ENCODE data around the gene IQCM. TPM values are rescaled to one million over a fixed set of nuclear protein-coding genes. Genes with fewer than 3 reads are reported as not detected.
"Not testable (repeated sequence)": the region's sequence is repeated elsewhere in the genome, so short reads cannot be mapped to it uniquely, and the experiment has no call there.

The IQCM gene
- total and polyA plus RNA-seq, 2 donors (not counting 1 experiment from before 2014, with no cell fraction given): not detected

GRCh38 chr4:149511558-149512298 lies 303.9 kb downstream of the IQCM start:
- Histone ChIP-seq H3K79me2 (ENCODE audit: control insufficient read depth, insufficient read depth, low read length) (no peaks in the 10 kb centered on the region), H3K4me3 (replicated peaks in 1 of 4; ENCODE audit: control extremely low read depth in 1 of 4, insufficient read depth in 1 of 4, low read depth in 3 of 4, low read length in 4 of 4) (no peak overlapping the region), H2AFZ (ENCODE audit: low read length) (no peak overlapping the region), H3K9me3 (ENCODE audit: control insufficient read depth, insufficient read depth, low read depth, low read length) (no peaks in the 10 kb centered on the region), H4K20me1 (ENCODE audit: control insufficient read depth, extremely low read depth, insufficient read depth, low read length) (no peaks in the 10 kb centered on the region), H3K4me2 (ENCODE audit: extremely low read depth, insufficient read depth, low read length) (no peak overlapping the region), H3K9ac (ENCODE audit: insufficient read depth, low read length) (no peak overlapping the region), H3K4me1 (ENCODE audit: control insufficient read depth, extremely low read depth, insufficient read depth, low read length) (no peaks in the 10 kb centered on the region), H3K36me3 (ENCODE audit: control insufficient read depth, insufficient read depth, low read length) (no peaks in the 10 kb centered on the region), H3K27ac (ENCODE audit: insufficient read depth, low read length) (no peak overlapping the region), H3K27me3 (ENCODE audit: control insufficient read depth, insufficient read depth, low read length) (no peaks in the 10 kb centered on the region)
- no peak for DNase-seq (ENCODE audit: low read depth in 2 of 2)
- no peak for TF ChIP-seq EZH2 (IDR thresholded peaks at IDR 0.05; ENCODE audit: low read length, missing control alignments)
- TF ChIP-seq CTCF (conservative IDR thresholded peaks at IDR 0.05 in 1 of 2, IDR thresholded peaks at IDR 0.05 in 1 of 2; ENCODE audit: low read depth in 1 of 2, low read length in 2 of 2): no peak

GRCh38 chr4:149507309-149507708 lies 308.3 kb downstream of the IQCM start:
- H3K4me1 ChIP-seq (ENCODE audit: control insufficient read depth, extremely low read depth, insufficient read depth, low read length); H3K36me3 ChIP-seq (ENCODE audit: control insufficient read depth, insufficient read depth, low read length); H3K4me3 ChIP-seq (replicated peaks in 1 of 4; ENCODE audit: control extremely low read depth in 1 of 4, insufficient read depth in 1 of 4, low read depth in 3 of 4, low read length in 4 of 4); H3K9me3 ChIP-seq (ENCODE audit: control insufficient read depth, insufficient read depth, low read depth, low read length); H3K4me2 ChIP-seq (ENCODE audit: extremely low read depth, insufficient read depth, low read length); H4K20me1 ChIP-seq (ENCODE audit: control insufficient read depth, extremely low read depth, insufficient read depth, low read length); H3K27me3 ChIP-seq (ENCODE audit: control insufficient read depth, insufficient read depth, low read length); H2AFZ ChIP-seq (ENCODE audit: low read length); H3K9ac ChIP-seq (ENCODE audit: insufficient read depth, low read length); H3K79me2 ChIP-seq (ENCODE audit: control insufficient read depth, insufficient read depth, low read length); H3K27ac ChIP-seq (ENCODE audit: insufficient read depth, low read length); DNase-seq (ENCODE audit: low read depth in 2 of 2): not testable (repeated sequence)

GRCh38 chr4:149500806-149501205 lies 314.8 kb downstream of the IQCM start:
- Histone ChIP-seq H3K79me2 (ENCODE audit: control insufficient read depth, insufficient read depth, low read length) (no peaks in the 10 kb centered on the region), H4K20me1 (ENCODE audit: control insufficient read depth, extremely low read depth, insufficient read depth, low read length) (no peaks in the 10 kb centered on the region), H3K4me3 (replicated peaks in 1 of 4; ENCODE audit: control extremely low read depth in 1 of 4, insufficient read depth in 1 of 4, low read depth in 3 of 4, low read length in 4 of 4) (no peak overlapping the region), H3K9me3 (ENCODE audit: control insufficient read depth, insufficient read depth, low read depth, low read length) (no peaks in the 10 kb centered on the region), H3K27me3 (ENCODE audit: control insufficient read depth, insufficient read depth, low read length) (no peaks in the 10 kb centered on the region), H3K27ac (ENCODE audit: insufficient read depth, low read length) (no peak overlapping the region), H3K9ac (ENCODE audit: insufficient read depth, low read length) (no peak overlapping the region), H2AFZ (ENCODE audit: low read length) (no peak overlapping the region), H3K4me2 (ENCODE audit: extremely low read depth, insufficient read depth, low read length) (no peak overlapping the region), H3K36me3 (ENCODE audit: control insufficient read depth, insufficient read depth, low read length) (no peaks in the 10 kb centered on the region), H3K4me1 (ENCODE audit: control insufficient read depth, extremely low read depth, insufficient read depth, low read length) (no peaks in the 10 kb centered on the region)
- no peak for DNase-seq (ENCODE audit: low read depth in 2 of 2)
- TF ChIP-seq EZH2 (IDR thresholded peaks at IDR 0.05; ENCODE audit: low read length, missing control alignments) (no peak), CTCF (conservative IDR thresholded peaks at IDR 0.05 in 1 of 2, IDR thresholded peaks at IDR 0.05 in 1 of 2; ENCODE audit: low read depth in 1 of 2, low read length in 2 of 2) (no peak)
